Measurements from ENCODE around the gene FARSB.

- no peak for TF ChIP-seq POLR2AphosphoS5 (IDR thresholded peaks at IDR 0.05)
- no peak for TF ChIP-seq CTCF (IDR thresholded peaks at IDR 0.05 in 8 of 11, conservative IDR thresholded peaks at IDR 0.05 in 3 of 11)
Measured at GRCh38 chr2:222591661-222592060, 64.2 kb downstream of the FARSB start.
